ENCODE results near the gene HOXA9.

GRCh38 chr7:27138985-27139333 is 26.4 kb downstream of the HOXA9 start:
- TF ChIP-seq POLR2A (IDR thresholded peaks at IDR 0.05; ENCODE audit: low read length) (no peak), GATA1 (IDR thresholded peaks at IDR 0.05; ENCODE audit: low read depth, low read length) (no peak)
